GM13977 (cell line): ENCODE data around the gene ROBO2.

Source experiments
- DNase-seq: peaks from one replicate; pipeline ENCODE4 v3.0.0; 2012; ENCODE audit warnings: low spot score
- in situ Hi-C: fragments of 300-500 bp; cut with MboI; formaldehyde crosslinking; loops from one replicate; pipeline ENCODE4 v1.12.0; 2022; ENCODE audit warnings: low sequenced_read_pairs, low pct_unique_long_range_greater_than_20kb, mixed read lengths, inconsistent platforms; ENCODE audit not compliant: unreplicated experiment
- TF ChIP-seq, protein P1 (sequence below): IDR thresholded peaks from 2 replicates; pipeline ENCODE4 v1.5.1; 2012; ENCODE audit warnings: mild to moderate bottlenecking, control low read depth; ENCODE audit not compliant: insufficient read depth; ENCODE audit errors: extremely low read depth, missing control alignments

ROBO2 gene

DNA sequence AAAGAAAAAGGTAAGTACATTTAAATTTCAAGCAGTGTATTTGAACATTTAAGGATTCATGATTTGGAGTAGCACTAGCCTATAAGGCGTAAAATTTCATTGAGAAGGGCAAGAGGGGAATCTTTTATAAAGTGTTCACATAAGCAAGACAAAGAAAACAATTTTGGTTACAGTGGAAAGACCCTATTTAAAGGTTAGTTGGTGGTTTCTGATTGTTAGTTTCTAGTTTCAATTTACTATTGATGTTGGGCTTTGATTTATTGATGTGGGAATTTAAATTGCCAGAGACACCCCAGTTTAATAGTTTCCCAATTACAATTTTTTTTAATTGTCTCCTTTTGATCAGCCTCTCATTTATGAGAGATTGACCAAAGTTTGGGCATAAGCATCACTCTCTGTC is 19.5 kb downstream of the ROBO2 start:
- DNase-seq = no peak
- in situ Hi-C loops = no loop called here
- TF ChIP-seq, protein P1, sequence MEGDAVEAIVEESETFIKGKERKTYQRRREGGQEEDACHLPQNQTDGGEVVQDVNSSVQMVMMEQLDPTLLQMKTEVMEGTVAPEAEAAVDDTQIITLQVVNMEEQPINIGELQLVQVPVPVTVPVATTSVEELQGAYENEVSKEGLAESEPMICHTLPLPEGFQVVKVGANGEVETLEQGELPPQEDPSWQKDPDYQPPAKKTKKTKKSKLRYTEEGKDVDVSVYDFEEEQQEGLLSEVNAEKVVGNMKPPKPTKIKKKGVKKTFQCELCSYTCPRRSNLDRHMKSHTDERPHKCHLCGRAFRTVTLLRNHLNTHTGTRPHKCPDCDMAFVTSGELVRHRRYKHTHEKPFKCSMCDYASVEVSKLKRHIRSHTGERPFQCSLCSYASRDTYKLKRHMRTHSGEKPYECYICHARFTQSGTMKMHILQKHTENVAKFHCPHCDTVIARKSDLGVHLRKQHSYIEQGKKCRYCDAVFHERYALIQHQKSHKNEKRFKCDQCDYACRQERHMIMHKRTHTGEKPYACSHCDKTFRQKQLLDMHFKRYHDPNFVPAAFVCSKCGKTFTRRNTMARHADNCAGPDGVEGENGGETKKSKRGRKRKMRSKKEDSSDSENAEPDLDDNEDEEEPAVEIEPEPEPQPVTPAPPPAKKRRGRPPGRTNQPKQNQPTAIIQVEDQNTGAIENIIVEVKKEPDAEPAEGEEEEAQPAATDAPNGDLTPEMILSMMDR = no peak

DNA sequence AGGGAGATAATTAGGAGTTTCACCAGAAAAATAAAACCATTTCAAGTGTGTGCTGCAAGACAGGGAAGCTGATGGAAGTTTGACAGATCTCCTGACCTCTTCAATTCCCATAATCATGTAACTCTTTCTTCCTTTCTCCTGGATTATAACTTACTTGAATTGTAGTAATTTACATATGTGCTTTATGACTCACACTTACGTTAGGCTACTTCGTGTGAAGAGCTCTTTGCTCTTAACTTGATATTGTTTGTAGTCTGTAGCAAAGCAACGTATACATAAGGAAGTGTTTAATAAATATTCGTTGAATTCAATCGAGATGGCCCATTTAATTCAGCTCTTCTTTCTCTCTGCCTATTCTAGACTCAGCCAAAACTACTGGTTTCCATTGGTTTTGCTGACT is 23.5 kb downstream of the ROBO2 start:
- TF ChIP-seq, protein P1 = no peak
- in situ Hi-C loops = no loop called here
- no peak for DNase-seq

DNA sequence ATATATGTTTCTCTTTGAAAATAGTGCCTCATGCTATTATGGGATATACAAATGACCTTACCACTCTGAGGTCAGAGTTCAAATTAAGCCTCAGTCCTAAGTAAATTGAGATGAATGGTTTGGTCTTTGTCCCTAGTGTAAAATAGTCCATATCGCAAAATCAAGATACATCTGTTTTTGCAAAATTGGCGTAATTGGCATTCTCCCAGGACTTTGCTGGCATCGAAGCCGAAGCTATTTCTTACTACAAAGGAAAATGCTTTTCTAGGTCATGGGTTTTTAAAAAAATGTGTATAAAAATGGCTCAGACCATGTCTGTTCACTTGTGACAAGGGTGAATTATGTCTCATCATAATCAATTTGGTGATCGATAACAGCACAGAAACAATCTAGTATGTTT is 25.9 kb downstream of the ROBO2 start:
- no peak for DNase-seq
- TF ChIP-seq, protein P1 = no peak
- in situ Hi-C loops = no loop called here

DNA sequence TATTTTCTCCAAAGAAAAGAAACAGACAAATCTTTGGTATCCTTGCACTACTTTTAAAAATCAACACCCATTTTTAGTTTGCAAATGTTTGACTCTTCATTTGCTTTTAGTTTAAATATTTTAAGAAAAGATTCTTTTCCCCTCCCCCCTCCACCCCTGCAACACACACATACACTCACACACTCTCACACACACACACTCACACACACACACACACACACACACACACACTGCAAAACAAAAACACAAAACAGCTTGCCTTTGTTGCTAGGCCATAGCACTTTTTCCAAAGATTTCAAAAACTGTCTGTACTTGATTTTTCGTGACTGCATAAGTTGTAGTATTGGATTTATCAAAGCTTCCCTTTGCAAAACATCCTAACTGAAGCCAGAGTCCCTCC is 26.9 kb downstream of the ROBO2 start:
- TF ChIP-seq, protein P1 = no peak
- in situ Hi-C loops = no loop called here
- no peak for DNase-seq

DNA sequence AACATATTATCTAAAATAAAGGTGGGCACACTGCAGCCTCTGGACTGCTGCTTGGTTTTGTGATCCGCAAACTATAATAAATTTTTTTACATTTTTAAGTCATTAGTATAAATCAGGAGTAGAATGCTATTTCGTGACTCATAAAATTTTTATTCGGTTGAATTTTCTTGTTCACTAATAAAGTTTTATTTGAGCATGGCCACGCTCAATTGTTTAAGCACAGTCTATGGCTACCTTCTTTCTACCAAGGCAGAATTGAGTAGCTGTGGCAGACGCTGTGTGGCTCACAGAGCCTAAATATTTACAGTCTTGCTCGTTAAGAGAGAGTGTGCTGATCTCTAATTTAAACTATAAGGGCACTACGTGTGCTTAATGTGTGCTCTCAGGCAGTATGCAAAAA is 28.9 kb downstream of the ROBO2 start:
- no peak for DNase-seq
- TF ChIP-seq, protein P1 = no peak
- in situ Hi-C loops = no loop called here

DNA sequence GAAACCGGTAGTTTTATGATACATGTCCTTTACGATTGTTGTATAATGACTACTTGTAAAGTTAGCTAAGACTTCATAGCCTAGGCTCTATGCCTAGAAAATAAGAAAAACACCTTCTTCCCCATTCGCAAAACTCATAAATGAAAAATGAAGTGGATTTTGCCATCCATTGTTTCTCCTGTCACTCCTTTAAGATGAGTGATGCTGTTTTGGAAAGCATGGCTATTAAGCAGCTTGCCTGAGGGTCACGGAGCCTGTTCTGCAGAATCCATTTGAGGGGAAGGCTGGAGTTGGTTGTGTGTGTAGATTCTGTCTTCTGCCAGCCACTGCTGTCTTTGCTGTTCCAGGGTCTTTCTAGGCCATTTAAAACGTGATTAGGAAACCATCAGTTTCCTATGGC is 31.5 kb downstream of the ROBO2 start:
- DNase-seq = no peak
- in situ Hi-C loops = no loop called here
- TF ChIP-seq, protein P1 = no peak

DNA sequence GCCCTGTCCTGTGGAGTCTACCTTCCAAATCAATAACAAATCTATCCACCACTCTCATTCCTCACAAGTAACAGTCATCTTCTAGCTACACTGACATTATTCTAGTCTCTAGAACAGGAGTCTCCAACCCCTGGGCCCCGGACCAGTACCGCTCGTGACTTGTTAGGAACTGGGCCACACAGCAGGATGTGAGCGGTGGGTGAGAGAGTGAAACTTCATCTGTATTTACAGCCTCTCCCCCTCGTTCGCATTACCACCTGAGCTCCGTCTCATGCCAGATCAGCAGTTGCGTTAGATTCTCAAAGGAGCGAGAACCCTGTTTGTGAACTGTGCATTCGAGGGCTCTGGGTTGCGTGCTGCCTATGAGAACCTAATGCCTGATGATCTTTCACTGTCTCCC is 31.9 kb downstream of the ROBO2 start:
- in situ Hi-C loops = no loop called here

More for the DNA sequence above, 31.9 kb downstream of the ROBO2 start:
- no peak for DNase-seq
- TF ChIP-seq, protein P1 = no peak
